H1 (cell line): ENCODE measurements around the gene MEGF11. TPM values are rescaled to one million over a fixed set of nuclear protein-coding genes. Genes with fewer than 3 reads are reported as not detected.
A peak's percentile ranks its signal among the peaks of the same experiment; 100 is the strongest.

Source experiments
- CTCF ChIA-PET: fragments of 300-600 bp; sonication (Branson Sonifier 250); formaldehyde crosslinking; loops from one replicate; lab custom pipeline; 2021; ENCODE audit not compliant: partially characterized antibody; lab: Charles Lee
- POLR2A ChIA-PET: fragments of 300-600 bp; sonication (Branson Sonifier 250); formaldehyde crosslinking; loops from one replicate; lab custom pipeline; 2021; ENCODE audit warnings: inconsistent platforms; ENCODE audit not compliant: partially characterized antibody; lab: Charles Lee
- DNase-seq, 2 experiments: peaks; one replicate each; pipeline versions ENCODE4 v3.0.0 to v3.0.0-alpha.2; 2010 to 2022; ENCODE audit warnings: low spot score in 2 of 2, low read depth in 1 of 2, mixed read lengths in 1 of 2
- FAIRE-seq: peaks from 2 replicates; lab custom pipeline; 2011; peaks lifted over from hg19 to GRCh38; lab: Jason Lieb, UNC
- H2AFZ ChIP-seq: 2 replicates; pipeline ENCODE4 v1.8.1; 2012; ENCODE audit warnings: low read length, inconsistent platforms
- H2AK5ac ChIP-seq: 2 replicates; pipeline ENCODE4 v1.6.1; 2013; ENCODE audit warnings: low read depth, low read length
- H2BK120ac ChIP-seq: replicated peaks from 2 replicates; pipeline ENCODE3; 2013; ENCODE audit warnings: low read depth, low read length, inconsistent platforms
- H2BK12ac ChIP-seq: 2 replicates; pipeline ENCODE4 v1.6.1; 2013; ENCODE audit warnings: low read depth, low read length
- H2BK15ac ChIP-seq: 2 replicates; pipeline ENCODE4 v1.6.1; 2013; ENCODE audit warnings: low read length
- H2BK20ac ChIP-seq: 2 replicates; pipeline ENCODE4 v1.6.1; 2013; ENCODE audit warnings: low read length
- H2BK5ac ChIP-seq: 2 replicates; pipeline ENCODE4 v1.6.1; 2013; ENCODE audit warnings: low read depth, low read length
- H3K14ac ChIP-seq: 2 replicates; pipeline ENCODE4 v1.6.1; 2013; ENCODE audit warnings: inconsistent platforms; ENCODE audit not compliant: insufficient read length
- H3K18ac ChIP-seq: 2 replicates; pipeline ENCODE4 v1.6.1; 2013; ENCODE audit warnings: low read length; ENCODE audit errors: extremely low read depth
- H3K23ac ChIP-seq: 2 replicates; pipeline ENCODE4 v1.6.1; 2013; ENCODE audit warnings: inconsistent platforms; ENCODE audit not compliant: insufficient read length
- H3K23me2 ChIP-seq: 2 replicates; pipeline ENCODE4 v1.6.1; 2013; ENCODE audit warnings: low read depth, low read length
- H3K27ac ChIP-seq: 2 replicates; pipeline ENCODE4 v1.6.1; 2011; ENCODE audit warnings: low read depth, low read length, inconsistent platforms
- H3K27me3 ChIP-seq, 4 experiments: replicated peaks in 1 of 4; 1 replicate in 1 of 4; 2 replicates in 3 of 4; pipeline versions ENCODE4 v1.6.1 to v1.8.1; 2011 to 2013; ENCODE audit warnings: low read length in 3 of 4, mild to moderate bottlenecking in 3 of 4, inconsistent platforms in 2 of 4, mixed read lengths in 2 of 4, moderate library complexity in 1 of 4; ENCODE audit not compliant: control insufficient read depth in 3 of 4, insufficient read depth in 3 of 4; ENCODE audit errors: extremely low read depth in 1 of 4
- H3K36me3 ChIP-seq, 4 experiments: 2 replicates each; pipeline versions ENCODE4 v1.6.1 to v1.8.1; 2011 to 2013; ENCODE audit warnings: mild to moderate bottlenecking in 4 of 4, low read length in 3 of 4, moderate library complexity in 2 of 4, control low read depth in 1 of 4, inconsistent platforms in 1 of 4; ENCODE audit not compliant: insufficient read depth in 4 of 4, control insufficient read depth in 2 of 4
- H3K4ac ChIP-seq: replicated peaks from 2 replicates; pipeline ENCODE3; 2013; ENCODE audit warnings: low read length, low read depth, mixed read lengths, inconsistent platforms; ENCODE audit not compliant: insufficient read length
- H3K4me1 ChIP-seq, 4 experiments: replicated peaks in 1 of 4; 1 replicate in 1 of 4; 2 replicates in 3 of 4; pipeline versions ENCODE4 v1.6.1 to v1.8.1; 2011 to 2013; ENCODE audit warnings: low read length in 3 of 4, inconsistent platforms in 2 of 4, mixed read lengths in 1 of 4; ENCODE audit not compliant: insufficient read depth in 4 of 4, control insufficient read depth in 3 of 4
- H3K4me2 ChIP-seq, 2 experiments: 2 replicates each; pipeline versions ENCODE4 v1.6.1 to v1.8.1; 2011 to 2013; ENCODE audit warnings: low read depth in 2 of 2, low read length in 2 of 2, control low read depth in 1 of 2, inconsistent platforms in 1 of 2, mild to moderate bottlenecking in 1 of 2; ENCODE audit not compliant: insufficient read depth in 1 of 2
- H3K4me3 ChIP-seq, 4 experiments: fragments of 200-600, 300-600 bp in 1 of 4; sonication (generic), shearing (Covaris generic), sonication (Bioruptor Twin) in 1 of 4; 2 replicates each; pipeline versions ENCODE4 v1.5.1 to v1.8.1; 2011 to 2016; ENCODE audit warnings: low read length in 4 of 4, low read depth in 3 of 4, control low read depth in 2 of 4, inconsistent platforms in 2 of 4, mild to moderate bottlenecking in 2 of 4, mixed read lengths in 1 of 4, moderate library complexity in 1 of 4; ENCODE audit not compliant: insufficient read depth in 2 of 4; ENCODE audit errors: extremely low read depth in 1 of 4
- H3K56ac ChIP-seq: replicated peaks from 2 replicates; pipeline ENCODE3; 2013; ENCODE audit warnings: low read depth, mild to moderate bottlenecking, mixed read lengths, low read length, inconsistent platforms; ENCODE audit not compliant: insufficient read length
- H3K79me1 ChIP-seq: 2 replicates; pipeline ENCODE4 v1.6.1; 2013; ENCODE audit warnings: low read depth, low read length, control low read depth
- H3K79me2 ChIP-seq, 2 experiments: 2 replicates each; pipeline versions ENCODE4 v1.6.1 to v1.8.1; 2012 to 2013; ENCODE audit warnings: low read length in 2 of 2, mild to moderate bottlenecking in 2 of 2, inconsistent platforms in 1 of 2; ENCODE audit not compliant: insufficient read depth in 2 of 2, control insufficient read depth in 1 of 2
- H3K9ac ChIP-seq, 4 experiments: replicated peaks in 1 of 4; 1 replicate in 1 of 4; 2 replicates in 3 of 4; pipeline versions ENCODE4 v1.6.1 to v1.8.1; 2011 to 2013; ENCODE audit warnings: low read depth in 3 of 4, low read length in 3 of 4, control low read depth in 2 of 4, mild to moderate bottlenecking in 2 of 4, moderate library complexity in 2 of 4, inconsistent platforms in 1 of 4; ENCODE audit errors: extremely low read depth in 1 of 4
- H3K9me3 ChIP-seq, 2 experiments: 2 replicates each; pipeline versions ENCODE4 v1.6.1 to v1.8.1; 2012 to 2013; ENCODE audit warnings: mild to moderate bottlenecking in 2 of 2, moderate library complexity in 2 of 2, control low read depth in 1 of 2, inconsistent platforms in 1 of 2, low read depth in 1 of 2, low read length in 1 of 2, mixed read lengths in 1 of 2; ENCODE audit not compliant: insufficient read depth in 2 of 2
- H4K20me1 ChIP-seq, 2 experiments: replicated peaks in 1 of 2; 2 replicates each; pipeline versions ENCODE3 to v1.8.1; 2011 to 2013; ENCODE audit warnings: inconsistent platforms in 2 of 2, low read length in 2 of 2, mild to moderate bottlenecking in 1 of 2; ENCODE audit not compliant: insufficient read depth in 2 of 2, control insufficient read depth in 1 of 2
- H4K5ac ChIP-seq: 2 replicates; pipeline ENCODE4 v1.6.1; 2013; ENCODE audit warnings: low read length, low read depth, mixed read lengths, inconsistent platforms; ENCODE audit not compliant: insufficient read length
- H4K8ac ChIP-seq: 2 replicates; pipeline ENCODE4 v1.8.0; 2013; ENCODE audit warnings: mild to moderate bottlenecking, moderate library complexity, low read length, inconsistent platforms; ENCODE audit not compliant: insufficient read depth; ENCODE audit errors: extremely low read depth
- H4K91ac ChIP-seq: replicated peaks from 2 replicates; pipeline ENCODE3; 2013; ENCODE audit warnings: low read length, mixed read lengths, inconsistent platforms; ENCODE audit not compliant: insufficient read length
- FOSL1 ChIP-seq: IDR thresholded peaks from 2 replicates; pipeline ENCODE4 v1.6.1; 2011; ENCODE audit warnings: mild to moderate bottlenecking, low read depth, low read length, moderate library complexity; ENCODE audit not compliant: insufficient read depth
- JUND ChIP-seq: IDR thresholded peaks from 2 replicates; pipeline ENCODE4 v1.6.1; 2011; ENCODE audit warnings: mild to moderate bottlenecking, improper control_type of control experiment, low read length
- KDM5A ChIP-seq: fragments of 200-600 bp; IDR thresholded peaks from 2 replicates; pipeline ENCODE4 v1.7.1; 2012; ENCODE audit warnings: mild to moderate bottlenecking, low read length, inconsistent platforms, mixed read lengths
- NANOG ChIP-seq: IDR thresholded peaks from 2 replicates; pipeline ENCODE4 v1.6.1; 2011; ENCODE audit warnings: low read length, low read depth, mild to moderate bottlenecking, inconsistent platforms; ENCODE audit not compliant: insufficient read depth, poor library complexity, severe bottlenecking
- NRF1 ChIP-seq: IDR thresholded peaks from 2 replicates; pipeline ENCODE4 v1.6.1; 2011; ENCODE audit warnings: mild to moderate bottlenecking, low read depth, low read length, improper control_type of control experiment
- POU5F1 ChIP-seq: IDR thresholded peaks from 2 replicates; pipeline ENCODE4 v1.6.1; 2011; ENCODE audit warnings: low read depth, mild to moderate bottlenecking, low read length, moderate library complexity
- SP2 ChIP-seq: IDR thresholded peaks from 2 replicates; pipeline ENCODE4 v1.6.1; 2012; ENCODE audit warnings: mild to moderate bottlenecking, low read length, inconsistent platforms
- TBP ChIP-seq: IDR thresholded peaks from 2 replicates; pipeline ENCODE4 v1.6.1; 2011; ENCODE audit warnings: low read depth, low read length, improper control_type of control experiment
- TEAD4 ChIP-seq: IDR thresholded peaks from 2 replicates; pipeline ENCODE4 v1.6.1; 2012; ENCODE audit warnings: low read depth, low read length, inconsistent platforms, mixed read lengths
- ZNF274 ChIP-seq: IDR thresholded peaks from 2 replicates; pipeline ENCODE4 v1.7.0; 2012; ENCODE audit warnings: low read length, borderline replicate concordance; ENCODE audit errors: extremely low read depth
- WGBS, 2 experiments: shearing (Covaris generic) in 1 of 2; methylation state at CpG; one replicate each; pipeline versions ENCODE4 v1.1.6 to v1.1.7; 2013 to 2015; ENCODE audit warnings: low lambda C conversion rate in 2 of 2, mixed read lengths in 2 of 2, inconsistent platforms in 1 of 2, low coverage in 1 of 2, missing lambda C conversion rate in 1 of 2; ENCODE audit not compliant: insufficient replicate concordance in 2 of 2, insufficient coverage in 1 of 2, insufficient read length in 1 of 2; ENCODE audit errors: extremely low coverage in 1 of 2, missing lambda C conversion rate in 1 of 2; 5-methylcytosine and 5-hydroxymethylcytosine counted together
- polyA plus RNA-seq, 7 experiments: library from polyadenylated mRNA; depleted of rRNA in 3 of 7; stranded (reverse) in 5 of 7; unstranded in 2 of 7; fragments of >200 nt in 5 of 7; fragments of 200-250 nt in 2 of 7; gene quantifications; 1 replicate in 5 of 7; 2 replicates in 1 of 7; 4 replicates in 1 of 7; pipeline versions ENCODE4 v1.2.1 to v1.2.3, GENCODE V29; 2011 to 2013; ENCODE audit warnings: missing spikeins in 2 of 7, mixed read lengths in 2 of 7
- total RNA-seq: library from RNA; stranded (reverse); fragmentation: NEBNext Ultra II Directional; extraction: Animal tissue kit (Norgen Biotek cat#: 25700); gene quantifications from 2 replicates; pipeline ENCODE4 v1.2.1, GENCODE V29; 2021
- TF ChIP-seq, protein P1 (sequence below): IDR thresholded peaks from 2 replicates; pipeline ENCODE4 v1.6.1; 2011; ENCODE audit warnings: low read depth, mild to moderate bottlenecking, low read length; ENCODE audit not compliant: insufficient read depth

MEGF11 gene
- total and polyA plus RNA-seq, 2 of the 8 experiments (the other 6 are each of a cell fraction or from before 2014, with no cell fraction given) = 4.4 to 4.8 TPM

DNA sequence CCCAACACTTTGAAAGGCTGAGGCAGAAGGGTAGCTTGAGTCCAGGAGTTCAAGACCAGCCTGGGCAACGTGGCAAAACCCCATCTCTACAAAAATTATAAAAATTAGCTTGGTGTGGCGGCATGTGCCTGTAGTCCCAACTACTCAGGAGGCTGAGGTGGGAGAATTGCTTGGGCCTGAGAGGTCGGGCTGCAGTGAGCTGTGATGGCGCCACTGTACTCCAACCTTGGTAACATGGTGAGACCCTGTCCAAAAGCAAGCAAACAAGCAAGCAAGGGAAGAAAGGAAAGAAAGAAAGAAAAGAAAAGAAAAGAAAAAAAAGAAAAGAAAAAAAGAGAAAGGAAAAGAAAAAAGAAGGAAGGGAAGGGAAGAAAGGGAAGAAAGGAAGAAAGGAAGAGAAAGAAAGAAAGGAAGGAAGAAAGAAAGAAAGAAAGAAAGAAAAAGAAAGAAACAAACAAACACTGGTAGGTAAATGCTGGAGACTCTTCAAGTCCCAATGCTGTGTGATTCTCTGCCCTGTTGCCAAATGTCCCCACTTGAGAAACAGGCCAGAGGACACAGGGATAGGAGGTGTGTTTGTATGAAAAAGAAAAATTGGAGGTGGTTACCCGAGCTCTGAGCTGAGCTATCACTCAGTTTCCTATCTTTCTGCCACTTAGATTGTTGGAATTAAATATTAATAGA is 263.1 kb downstream of the MEGF11 start:
- no peak overlapping the region for H4K5ac ChIP-seq
- H3K4me2 ChIP-seq = no peak overlapping the region
- no peak overlapping the region for H3K23ac ChIP-seq
- no peak overlapping the region for H3K56ac ChIP-seq
- no peak overlapping the region for H2BK5ac ChIP-seq
- no peak overlapping the region for H3K4me3 ChIP-seq
- H4K20me1 ChIP-seq = no peaks in the 10 kb centered on the region
- H3K9me3 ChIP-seq = no peaks in the 10 kb centered on the region
- no peak overlapping the region for H2AFZ ChIP-seq
- no peak overlapping the region for H2BK20ac ChIP-seq
- no peak overlapping the region for H3K14ac ChIP-seq
- no peaks in the 10 kb centered on the region for H3K36me3 ChIP-seq
- no peak overlapping the region for H2AK5ac ChIP-seq
- WGBS, 2 experiments = 83% methylated on average over 5 of the region's 5 CpGs; no CpG with 5 or more reads in 1 of the 2 experiments
- ChIA-PET CTCF (interaction anchor here (0.6 to 9.7 kb wide), 3 partner anchors 10 to 57 kb away, joined by 3 to 70 read pairs (median 3); no protein-coding TSS in a partner anchor), POLR2A (interaction anchor here (1.6 kb wide), 1 partner anchor 8 kb away, joined by 4 read pairs; no protein-coding TSS in a partner anchor)
- 0 out of 2 replicates have a peak overlapping the region, but pooled peaks have one; percentile 67 for H2BK15ac ChIP-seq
- no peaks in the 10 kb centered on the region for H3K23me2 ChIP-seq
- DNase-seq (no peak), FAIRE-seq (no peak)
- no peak overlapping the region for H3K9ac ChIP-seq
- no peaks in the 10 kb centered on the region for H3K27me3 ChIP-seq
- no peak overlapping the region for H3K4ac ChIP-seq
- no peak overlapping the region for H2BK120ac ChIP-seq
- H3K18ac ChIP-seq = no peak overlapping the region
- H3K4me1 ChIP-seq = peaks cover 0 to 17% (median 5%) of the 10 kb centered on the region in 4 experiments; a peak in 6 of 7 replicates
- no peak overlapping the region for H4K91ac ChIP-seq
- H2BK12ac ChIP-seq = no peak overlapping the region
- no peak overlapping the region for H4K8ac ChIP-seq
- no peaks in the 10 kb centered on the region; the same call in 1 of the 2 replicates for H3K79me1 ChIP-seq
- H3K27ac ChIP-seq = no peak overlapping the region
- no peaks in the 10 kb centered on the region for H3K79me2 ChIP-seq
- TF ChIP-seq JUND = no peak
- TF ChIP-seq ZNF274 = no peak
- TF ChIP-seq POU5F1 = no peak
- TF ChIP-seq NRF1 = no peak
- no peak for TF ChIP-seq KDM5A
- no peak for TF ChIP-seq TEAD4
- TF ChIP-seq, protein P1, sequence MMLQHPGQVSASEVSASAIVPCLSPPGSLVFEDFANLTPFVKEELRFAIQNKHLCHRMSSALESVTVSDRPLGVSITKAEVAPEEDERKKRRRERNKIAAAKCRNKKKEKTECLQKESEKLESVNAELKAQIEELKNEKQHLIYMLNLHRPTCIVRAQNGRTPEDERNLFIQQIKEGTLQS = no peak
- no peak for TF ChIP-seq SP2
- TF ChIP-seq FOSL1 = no peak
- no peak for TF ChIP-seq NANOG
- TF ChIP-seq TBP = no peak
